Spleen (tissue), 7 donors: ENCODE results near the gene DELE1.

ENCODE experiments used
- CTCF ChIP-seq, 11 experiments: fragments of 200-600 bp in 7 of 11; fragments of 450-650 bp in 4 of 11; sonication (generic) in 4 of 11; IDR thresholded peaks in 8 of 11; conservative IDR thresholded peaks in 3 of 11; 1 replicate in 7 of 11; 2 replicates in 4 of 11; pipeline versions ENCODE4 v1.4.0 to v1.8.0; 2016 to 2021; ENCODE audit warnings: antibody characterized with exemption in 11 of 11, inconsistent platforms in 4 of 11, mild to moderate bottlenecking in 1 of 11
- POLR2AphosphoS5 ChIP-seq, 3 donors: sonication (generic); formaldehyde crosslinking; IDR thresholded peaks; one replicate each; pipeline ENCODE4 v1.5.1; 2017; ENCODE audit warnings: antibody characterized with exemption in 3 of 3
- donor health status: DM: no; HTN: no; CAD: no; lungs with moderate emphysema.
- donor health status: DM: no; HTN: no; CAD: no.
- donor health status: DM: no; HTN: no; CAD: no.

- no peak for TF ChIP-seq CTCF (IDR thresholded peaks at IDR 0.05 in 8 of 11, conservative IDR thresholded peaks at IDR 0.05 in 3 of 11)
- no peak for TF ChIP-seq POLR2AphosphoS5 (IDR thresholded peaks at IDR 0.05)
Observed at GRCh38 chr5:141986072-141986471, 62.4 kb downstream of the DELE1 start.
